NCI-H2029 treated with DMSO at 0.1 percent for 48 hours (cell line): ENCODE data around the gene AMY1C.
"Not testable (repeated sequence)": the region's sequence is repeated elsewhere in the genome, so short reads cannot be mapped to it uniquely, and the experiment has no call there.

ENCODE experiments used
- DNase-seq: peaks from one replicate; lab custom pipeline; 2025; lab: John Stamatoyannopoulos, UW

Gene AMY1C

GRCh38 chr1:103749598-103749997, at the start of gene AMY1C:
AMY1C (plus strand) TSS chr1:103749898; CDS start chr1:103750470, 572 bp downstream.
- DNase-seq: not testable (repeated sequence)

- not testable (repeated sequence) for DNase-seq
Measured at GRCh38 chr1:103700669-103701068, 49.0 kb upstream of the AMY1C start.

- DNase-seq: not testable (repeated sequence)
Measured at GRCh38 chr1:103701256-103701655, 48.4 kb upstream of the AMY1C start.

GRCh38 chr1:103707670-103708069, 42.0 kb upstream of the AMY1C start:
- DNase-seq: not testable (repeated sequence)

GRCh38 chr1:103710381-103710780, 39.3 kb upstream of the AMY1C start:
- not testable (repeated sequence) for DNase-seq

- DNase-seq: not testable (repeated sequence)
Measured at GRCh38 chr1:103717404-103717803, 32.3 kb upstream of the AMY1C start.

GRCh38 chr1:103721473-103721872, 28.2 kb upstream of the AMY1C start:
- DNase-seq: not testable (repeated sequence)

GRCh38 chr1:103735334-103735733, 14.4 kb upstream of the AMY1C start:
- not testable (repeated sequence) for DNase-seq

- DNase-seq: not testable (repeated sequence)
Measured at GRCh38 chr1:103738031-103738430, 11.7 kb upstream of the AMY1C start.

GRCh38 chr1:103744449-103744848, 5.2 kb upstream of the AMY1C start:
- DNase-seq: not testable (repeated sequence)

- not testable (repeated sequence) for DNase-seq
Measured at GRCh38 chr1:103745040-103745439, 4.7 kb upstream of the AMY1C start.

GRCh38 chr1:103748273-103748672, 1.4 kb upstream of the AMY1C start:
- DNase-seq: not testable (repeated sequence)

- no peak for DNase-seq
Measured at GRCh38 chr1:103761896-103762295, 12.2 kb downstream of the AMY1C start.

- DNase-seq: no peak
Measured at GRCh38 chr1:103779932-103780331, 30.2 kb downstream of the AMY1C start.

- DNase-seq: no peak
Measured at GRCh38 chr1:103783944-103784377, 34.3 kb downstream of the AMY1C start.

GRCh38 chr1:103788377-103788776, 38.7 kb downstream of the AMY1C start:
- peak; percentile 25 for DNase-seq

GRCh38 chr1:103790172-103790571, 40.5 kb downstream of the AMY1C start:
- no peak for DNase-seq
